Prostate gland (tissue), 1 donor: ENCODE measurements around the gene NBAS.

Experiments used
- POLR2A ChIP-seq: fragments of 450-650 bp; IDR thresholded peaks from one replicate; pipeline ENCODE4 v1.6.1; 2016; ENCODE audit warnings: antibody characterized with exemption, mild to moderate bottlenecking
- POLR2AphosphoS5 ChIP-seq: sonication (generic); formaldehyde crosslinking; IDR thresholded peaks from one replicate; pipeline ENCODE4 v1.6.1; 2017; ENCODE audit warnings: antibody characterized with exemption

- no peak for TF ChIP-seq POLR2AphosphoS5
- TF ChIP-seq POLR2A: no peak
Observed at GRCh38 chr2:15146960-15147359, 414.2 kb downstream of the NBAS start.
